OCI-M2 (cell line): Measurements from ENCODE around the gene APC2.

ENCODE experiments used
- DNase-seq: peaks from one replicate; lab custom pipeline; 2025; ENCODE audit not compliant: unreplicated experiment; lab: John Stamatoyannopoulos, UW

The APC2 gene

GRCh38 chr19:1460033-1460995 is 10.4 kb downstream of the APC2 start:
- DNase-seq, result no peak

- no peak for DNase-seq
Measured at GRCh38 chr19:1461862-1462261, 11.9 kb downstream of the APC2 start.

GRCh38 chr19:1465191-1466016 is 15.5 kb downstream of the APC2 start:
- DNase-seq, result no peak

- DNase-seq, result no peak
Measured at GRCh38 chr19:1466018-1466460, 16.1 kb downstream of the APC2 start.

GRCh38 chr19:1466461-1467214 is 16.7 kb downstream of the APC2 start:
- no peak for DNase-seq

- no peak for DNase-seq
Measured at GRCh38 chr19:1467215-1467489, 17.2 kb downstream of the APC2 start.

GRCh38 chr19:1467490-1468273 is 17.8 kb downstream of the APC2 start:
- DNase-seq, result no peak

- no peak for DNase-seq
Measured at GRCh38 chr19:1468274-1468820, 18.4 kb downstream of the APC2 start.

- DNase-seq, result no peak
Measured at GRCh38 chr19:1468821-1469254, 18.9 kb downstream of the APC2 start.

GRCh38 chr19:1469255-1470054 is 19.5 kb downstream of the APC2 start:
- no peak for DNase-seq

- DNase-seq, result no peak
Measured at GRCh38 chr19:1470055-1470304, 20.1 kb downstream of the APC2 start.

GRCh38 chr19:1470305-1471009 is 20.5 kb downstream of the APC2 start:
- DNase-seq, result no peak

- no peak for DNase-seq
Measured at GRCh38 chr19:1471010-1471514, 21.1 kb downstream of the APC2 start.

- no peak for DNase-seq
Measured at GRCh38 chr19:1471515-1472160, 21.7 kb downstream of the APC2 start.

GRCh38 chr19:1472231-1473084 is 22.5 kb downstream of the APC2 start:
- no peak for DNase-seq

GRCh38 chr19:1473085-1473851 is 23.3 kb downstream of the APC2 start:
- no peak for DNase-seq
